ENCODE data around the gene POLR1D. TPM values are rescaled to one million over a fixed set of nuclear protein-coding genes. Genes with fewer than 3 reads are reported as not detected.

POLR1D gene, protein sequence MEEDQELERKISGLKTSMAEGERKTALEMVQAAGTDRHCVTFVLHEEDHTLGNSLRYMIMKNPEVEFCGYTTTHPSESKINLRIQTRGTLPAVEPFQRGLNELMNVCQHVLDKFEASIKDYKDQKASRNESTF
- 100 to 1,000 TPM; 107 to 147 (median 139) TPM for total RNA-seq
- 100 to 1,000 TPM in 1 of 2 donors, 10 to 100 TPM in 1; 98.7 to 161 TPM for polyA plus RNA-seq

DNA sequence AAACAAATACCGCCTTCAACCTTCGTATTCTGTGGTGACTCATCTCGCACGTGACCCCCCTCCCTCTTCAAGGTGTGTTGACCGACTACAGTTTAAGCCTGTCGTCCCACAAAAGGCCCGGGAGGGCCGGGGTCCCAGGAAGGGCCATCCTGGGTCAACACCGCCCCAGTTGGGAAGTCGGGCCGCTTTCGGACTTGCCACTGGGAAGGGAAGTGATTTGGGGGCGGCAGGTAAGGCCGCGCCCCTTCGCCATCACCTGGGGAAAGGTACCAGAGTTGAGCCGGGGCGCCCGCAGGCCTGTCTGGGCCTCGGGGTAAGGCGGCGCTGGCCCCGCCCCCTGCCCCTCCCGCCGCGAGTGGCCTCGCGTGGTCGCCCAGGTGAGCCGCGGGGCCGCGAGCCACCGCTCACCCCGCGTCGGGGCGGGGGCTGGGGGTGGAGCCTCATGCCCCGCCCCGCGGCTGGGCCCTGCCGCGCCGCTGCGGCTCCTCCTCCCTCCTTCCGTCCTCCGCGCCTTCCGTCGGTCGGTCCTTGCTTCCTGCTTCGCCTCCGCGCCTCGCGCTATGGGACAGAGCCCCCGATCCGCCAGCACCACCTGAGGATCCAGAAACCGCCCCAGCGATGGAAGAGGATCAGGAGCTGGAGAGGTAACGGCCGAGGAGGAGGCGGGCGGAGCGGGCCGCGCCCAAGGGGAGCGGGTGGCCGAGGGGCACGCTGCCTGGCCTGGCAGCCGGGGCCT lies at the start of gene POLR1D:
Gene POLR1D (plus strand): TSS at position 527 of the 736 bp plus-strand sequence. CDS start 92 bp downstream, at position 619.
- no peaks in the 10 kb centered on the region for H3K9me3 ChIP-seq
- DNase-seq (peak; percentile 89 to 95 (median 92)), ATAC-seq (peak; percentile 71 to 82 (median 73)), FAIRE-seq (no peak)
- no peaks in the 10 kb centered on the region for H3K36me3 ChIP-seq
- no peaks in the 10 kb centered on the region for H3K27me3 ChIP-seq
- TF ChIP-seq, protein P1, sequence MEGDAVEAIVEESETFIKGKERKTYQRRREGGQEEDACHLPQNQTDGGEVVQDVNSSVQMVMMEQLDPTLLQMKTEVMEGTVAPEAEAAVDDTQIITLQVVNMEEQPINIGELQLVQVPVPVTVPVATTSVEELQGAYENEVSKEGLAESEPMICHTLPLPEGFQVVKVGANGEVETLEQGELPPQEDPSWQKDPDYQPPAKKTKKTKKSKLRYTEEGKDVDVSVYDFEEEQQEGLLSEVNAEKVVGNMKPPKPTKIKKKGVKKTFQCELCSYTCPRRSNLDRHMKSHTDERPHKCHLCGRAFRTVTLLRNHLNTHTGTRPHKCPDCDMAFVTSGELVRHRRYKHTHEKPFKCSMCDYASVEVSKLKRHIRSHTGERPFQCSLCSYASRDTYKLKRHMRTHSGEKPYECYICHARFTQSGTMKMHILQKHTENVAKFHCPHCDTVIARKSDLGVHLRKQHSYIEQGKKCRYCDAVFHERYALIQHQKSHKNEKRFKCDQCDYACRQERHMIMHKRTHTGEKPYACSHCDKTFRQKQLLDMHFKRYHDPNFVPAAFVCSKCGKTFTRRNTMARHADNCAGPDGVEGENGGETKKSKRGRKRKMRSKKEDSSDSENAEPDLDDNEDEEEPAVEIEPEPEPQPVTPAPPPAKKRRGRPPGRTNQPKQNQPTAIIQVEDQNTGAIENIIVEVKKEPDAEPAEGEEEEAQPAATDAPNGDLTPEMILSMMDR (IDR thresholded peaks at IDR 0.05): no peak
- H3K4me3 ChIP-seq: peak within 1 kb of the TSS; percentile 44 to 93 (median 86)
- 0 to 1% methylated on average over 56 to 71 of the region's 71 CpGs for WGBS, 2 donors
- H3K27ac ChIP-seq: peak within 1 kb of the TSS; percentile 96 to 99 (median 98)
- intact Hi-C loops (cut with DNase I): loop anchor here in 1 of 3 donors (10.0 kb wide), 1 partner anchor 67 kb away; no protein-coding TSS in a partner anchor
- H3K4me1 ChIP-seq: peaks cover 38 to 45% (median 43%) of the 10 kb centered on the region in 3 donors

DNA sequence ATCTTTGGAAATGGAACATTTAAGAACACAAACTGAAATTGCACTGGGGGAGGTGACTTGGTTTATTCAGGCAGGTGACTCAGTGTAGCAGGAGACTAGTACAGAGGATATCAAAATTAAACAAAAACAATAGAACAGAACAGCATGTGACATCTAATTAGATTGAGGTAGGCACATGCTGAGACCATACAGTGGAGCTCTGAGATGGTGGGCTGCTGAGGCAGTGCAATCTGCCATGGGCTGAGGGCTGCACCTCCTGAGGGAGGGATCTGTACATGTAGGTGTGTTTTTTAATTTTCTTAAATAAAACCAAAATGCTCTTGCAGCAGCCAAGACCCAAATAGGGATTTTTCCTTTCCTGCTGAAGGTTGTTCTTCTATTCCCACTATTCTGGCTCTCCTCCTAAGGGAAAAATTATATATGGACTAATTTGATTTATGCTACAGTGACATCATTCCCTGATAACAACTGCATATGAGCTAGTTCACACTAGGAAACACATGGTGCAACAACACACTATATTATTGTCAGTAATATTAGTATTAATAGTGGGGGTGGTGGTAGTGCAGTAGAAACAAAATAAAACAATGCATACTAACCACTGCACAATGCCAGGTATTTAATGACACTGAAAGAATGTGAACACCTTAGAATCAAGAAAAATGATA lies 49.3 kb upstream of the POLR1D start:
- Histone ChIP-seq H3K36me3 (peaks cover 0 to 20% (median 0%) of the 10 kb centered on the region in 3 donors), H3K9me3 (no peaks in the 10 kb centered on the region), H3K27me3 (no peaks in the 10 kb centered on the region), H3K4me3 (no peak overlapping the region), H3K4me1 (peaks cover 0 to 15% (median 10%) of the 10 kb centered on the region in 3 donors), H3K27ac (no peak overlapping the region)
- FAIRE-seq (no peak), ATAC-seq (peak in 1 of 4 donors; percentile 11), DNase-seq (no peak)
- intact Hi-C loops (cut with DNase I): no loop called here
- TF ChIP-seq, protein P1 (IDR thresholded peaks at IDR 0.05): no peak

DNA sequence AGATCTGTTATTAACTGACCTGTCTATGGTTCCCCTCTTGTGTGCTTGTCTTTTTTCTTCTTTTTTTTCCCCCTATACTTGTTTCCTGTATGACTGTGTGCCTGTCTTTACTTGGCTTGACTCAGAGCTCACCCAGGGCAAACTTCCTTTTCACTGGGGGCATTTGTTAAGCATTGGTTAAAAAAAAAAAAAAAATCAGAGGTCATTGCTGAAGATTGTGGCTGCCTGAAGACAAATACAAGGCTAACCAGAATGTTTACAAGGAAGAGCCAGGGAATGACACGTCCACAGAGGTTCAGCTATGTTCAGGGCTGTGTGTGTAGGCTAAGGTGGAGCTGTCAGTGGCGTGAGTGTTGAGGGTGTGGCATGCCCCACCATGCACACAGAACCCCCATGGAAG lies 48.4 kb upstream of the POLR1D start:
- intact Hi-C loops (cut with DNase I): no loop called here
- DNase-seq (no peak), FAIRE-seq (no peak), ATAC-seq (peak; percentile 21 to 50 (median 32))
- H3K9me3 ChIP-seq: no peaks in the 10 kb centered on the region
- H3K36me3 ChIP-seq: peaks cover 0 to 14% (median 0%) of the 10 kb centered on the region in 3 donors
- TF ChIP-seq, protein P1 (IDR thresholded peaks at IDR 0.05): no peak
- H3K4me3 ChIP-seq: no peak overlapping the region
- no peak overlapping the region for H3K27ac ChIP-seq
- H3K27me3 ChIP-seq: no peaks in the 10 kb centered on the region
- peaks cover 0 to 16% (median 10%) of the 10 kb centered on the region in 3 donors for H3K4me1 ChIP-seq
- 73 to 76% methylated on average over 2 of the region's 2 CpGs for WGBS, 2 donors

DNA sequence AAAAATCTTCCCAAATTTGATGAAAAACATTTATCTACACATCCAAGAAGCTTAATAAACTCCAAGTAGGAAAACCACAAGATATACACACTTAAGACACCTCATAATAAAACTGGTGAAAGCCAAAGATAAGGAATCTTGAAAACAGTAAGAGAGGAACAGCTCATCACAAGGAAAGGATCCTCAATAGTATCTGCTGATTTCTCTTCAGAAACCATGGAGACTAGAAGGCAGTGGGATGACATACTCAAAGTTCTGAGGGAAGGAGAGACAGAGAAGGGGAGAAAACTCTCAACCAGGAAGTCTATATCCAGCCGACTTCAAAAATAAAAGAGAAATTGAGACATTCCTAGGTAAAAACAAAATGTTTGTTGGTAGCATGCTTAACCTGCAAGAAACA lies 47.0 kb upstream of the POLR1D start:
- DNase-seq (no peak), ATAC-seq (no peak), FAIRE-seq (no peak)
- TF ChIP-seq, protein P1 (IDR thresholded peaks at IDR 0.05): no peak
- peaks cover 0 to 4% (median 0%) of the 10 kb centered on the region in 3 donors for H3K36me3 ChIP-seq
- no peak overlapping the region for H3K27ac ChIP-seq
- 96 to 100% methylated on average over 1 of the region's 1 CpG for whole genome bisulfite sequencing, 2 donors
- H3K4me3 ChIP-seq: no peak overlapping the region
- no peaks in the 10 kb centered on the region for H3K27me3 ChIP-seq
- H3K9me3 ChIP-seq: no peaks in the 10 kb centered on the region
- H3K4me1 ChIP-seq: peaks cover 6 to 24% (median 10%) of the 10 kb centered on the region in 3 donors
- intact Hi-C loops (cut with DNase I): no loop called here
